HEK293T (cell line): ENCODE results near the gene SRI.

ENCODE experiments used
- CTCF ChIA-PET: fragments of 350-600 bp; formaldehyde crosslinking; extraction: SDS; loops from one replicate; lab custom pipeline; 2021; ENCODE audit warnings: antibody characterized with exemption, inconsistent platforms; lab: Yijun Ruan, JAX
- POLR2A ChIA-PET: fragments of 350-600 bp; formaldehyde crosslinking; extraction: SDS; loops from one replicate; lab custom pipeline; 2020; ENCODE audit warnings: antibody characterized with exemption, inconsistent platforms; lab: Yijun Ruan, JAX
- DNase-seq: peaks from one replicate; pipeline ENCODE4 v3.0.0; 2012; ENCODE audit warnings: mixed read lengths; ENCODE audit errors: extremely low spot score
- ARNT ChIP-seq: fragments of 450-650 bp; IDR thresholded peaks from 2 replicates; pipeline ENCODE4 v1.6.1; 2017; ENCODE audit warnings: mild to moderate bottlenecking
- BHLHE40 ChIP-seq: fragments of 450-650 bp; IDR thresholded peaks from 2 replicates; pipeline ENCODE4 v1.6.1; 2016; ENCODE audit warnings: mild to moderate bottlenecking, moderate library complexity, borderline replicate concordance
- CTBP1 ChIP-seq: fragments of 450-650 bp; IDR thresholded peaks from 2 replicates; pipeline ENCODE4 v1.6.1; 2016; ENCODE audit warnings: borderline replicate concordance
- ELF4 ChIP-seq: fragments of 450-650 bp; IDR thresholded peaks from 2 replicates; pipeline ENCODE4 v1.6.1; 2017; ENCODE audit warnings: antibody characterized with exemption
- FOXA1 ChIP-seq: fragments of 450-650 bp; IDR thresholded peaks from 2 replicates; pipeline ENCODE4 v1.6.1; 2016; ENCODE audit warnings: mild to moderate bottlenecking
- FOXK2 ChIP-seq: fragments of 450-650 bp; IDR thresholded peaks from 2 replicates; pipeline ENCODE4 v1.6.1; 2016; ENCODE audit warnings: mild to moderate bottlenecking
- FOXM1 ChIP-seq: fragments of 450-650 bp; IDR thresholded peaks from 2 replicates; pipeline ENCODE4 v1.6.1; 2017; ENCODE audit warnings: mild to moderate bottlenecking, borderline replicate concordance
- HDGF ChIP-seq: fragments of 450-650 bp; IDR thresholded peaks from 2 replicates; pipeline ENCODE4 v1.6.1; 2017; ENCODE audit warnings: antibody characterized with exemption, borderline replicate concordance
- L3MBTL2 ChIP-seq: fragments of 450-650 bp; conservative IDR thresholded peaks from 2 replicates; pipeline ENCODE4 v1.6.1; 2016; ENCODE audit warnings: mild to moderate bottlenecking
- LEF1 ChIP-seq: fragments of 450-650 bp; IDR thresholded peaks from 2 replicates; pipeline ENCODE4 v1.6.1; 2017; ENCODE audit warnings: mild to moderate bottlenecking, borderline replicate concordance
- NFRKB ChIP-seq: fragments of 450-650 bp; IDR thresholded peaks from 2 replicates; pipeline ENCODE4 v1.6.1; 2016; ENCODE audit warnings: mild to moderate bottlenecking, moderate library complexity
- PKNOX1 ChIP-seq: fragments of 450-650 bp; IDR thresholded peaks from 2 replicates; pipeline ENCODE4 v1.6.1; 2016
- SP1 ChIP-seq: fragments of 450-650 bp; IDR thresholded peaks from 2 replicates; pipeline ENCODE4 v1.6.1; 2017
- SUZ12 ChIP-seq: fragments of 450-650 bp; IDR thresholded peaks from 2 replicates; pipeline ENCODE4 v1.6.1; 2016; ENCODE audit warnings: mild to moderate bottlenecking
- TARDBP ChIP-seq: fragments of 450-650 bp; IDR thresholded peaks from 2 replicates; pipeline ENCODE4 v1.6.1; 2016
- ZNF384 ChIP-seq: fragments of 450-650 bp; IDR thresholded peaks from 2 replicates; pipeline ENCODE4 v1.6.1; 2016

SRI gene

DNA sequence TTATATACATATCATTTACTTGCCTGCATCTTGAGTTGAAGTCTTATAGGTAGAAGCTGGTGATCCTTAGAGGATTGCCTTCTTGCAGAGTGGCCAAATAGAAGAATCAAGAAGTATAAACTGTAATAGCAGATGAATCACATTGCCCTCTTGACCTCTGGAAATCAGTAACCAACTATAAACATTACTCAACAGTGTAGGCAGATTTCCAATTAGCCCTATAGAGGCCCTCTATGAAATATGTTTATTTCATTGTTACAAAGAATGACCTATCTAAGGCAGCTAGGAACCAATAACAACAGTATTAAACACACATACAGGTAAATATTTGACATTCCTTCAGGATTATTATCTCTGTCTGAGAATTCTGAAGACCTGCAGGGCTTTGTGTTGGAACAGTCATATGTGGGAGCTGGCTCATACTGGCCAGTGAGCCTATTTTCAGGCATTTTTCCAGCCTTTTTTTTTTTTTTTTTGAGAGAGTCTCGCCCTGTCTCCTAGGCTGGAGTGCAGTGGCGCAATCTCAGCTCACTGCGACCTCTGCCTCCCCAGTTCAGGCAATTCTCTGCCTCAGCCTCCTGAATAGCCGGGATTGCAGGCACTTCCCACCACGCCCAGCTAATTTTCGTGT lies 7.2 kb upstream of the SRI start:
- DNase-seq = no peak

DNA sequence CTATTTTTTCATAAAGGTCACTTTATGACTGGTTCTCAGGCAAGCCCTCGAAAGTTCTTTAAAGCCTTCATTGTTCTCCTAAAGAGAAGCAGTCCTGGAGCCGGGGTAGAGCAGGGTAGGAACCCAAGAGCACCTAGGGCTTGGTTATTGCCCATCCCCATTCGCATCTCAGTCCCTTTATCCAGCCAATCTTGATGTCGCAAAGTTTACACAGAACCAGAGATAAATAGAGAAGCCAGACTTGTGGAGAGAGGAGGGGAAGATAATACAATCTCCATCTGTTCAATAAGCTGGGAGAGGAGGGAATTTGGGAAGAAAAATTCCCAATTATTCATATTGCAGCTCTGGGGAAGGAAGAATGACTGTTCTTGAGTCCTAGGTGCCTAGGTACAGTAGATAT lies 6.4 kb upstream of the SRI start:
- ChIA-PET POLR2A (no interaction called here), CTCF (no interaction called here)
- DNase-seq = no peak
- TF ChIP-seq FOXK2 (no peak), CTBP1 (no peak), SP1 (no peak), FOXA1 (no peak), ELF4 (no peak), BHLHE40 (no peak), SUZ12 (no peak), L3MBTL2 (no peak), ARNT (no peak), FOXM1 (no peak), HDGF (no peak), LEF1 (no peak), ZNF384 (no peak), NFRKB (no peak), TARDBP (no peak), PKNOX1 (no peak)

More for the DNA sequence above, 7.2 kb upstream of the SRI start:
- TF ChIP-seq SUZ12 = no peak
- TF ChIP-seq TARDBP = no peak
- no peak for TF ChIP-seq LEF1
- no peak for TF ChIP-seq NFRKB
- ChIA-PET POLR2A (no interaction called here), CTCF (no interaction called here)

DNA sequence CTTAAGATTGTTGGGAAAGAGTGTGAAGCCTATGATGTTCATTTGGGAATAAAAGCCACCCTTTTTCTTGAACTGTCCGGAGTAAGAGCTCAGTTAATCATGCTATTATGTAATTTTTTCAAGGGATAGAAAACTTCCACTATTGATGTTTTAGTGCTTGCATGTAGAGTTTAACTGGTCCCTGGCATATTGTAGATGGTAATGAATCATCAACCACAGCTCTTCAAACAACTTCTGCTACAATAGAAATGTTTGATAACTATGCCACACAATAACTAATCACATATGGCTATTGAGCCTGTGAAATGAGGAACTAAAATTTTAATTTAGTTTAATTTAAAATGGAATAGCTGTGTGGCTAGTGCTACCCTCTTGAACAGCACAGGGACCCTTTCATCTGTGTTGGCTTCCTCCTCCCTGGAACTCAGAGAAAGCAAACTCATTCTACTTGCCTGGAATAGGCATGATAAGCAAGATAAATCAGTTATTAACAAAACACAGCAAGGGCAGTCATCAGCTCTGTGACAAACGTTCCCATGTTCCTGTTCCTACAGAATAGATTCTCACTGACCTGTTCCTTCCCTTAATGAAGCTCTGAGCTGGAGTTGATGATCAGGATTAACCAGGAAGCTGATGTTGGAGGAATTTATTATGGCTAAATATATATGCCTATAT lies 4.9 kb upstream of the SRI start:
- no peak for TF ChIP-seq LEF1
- TF ChIP-seq ZNF384 = no peak
- no peak for TF ChIP-seq ELF4
- TF ChIP-seq BHLHE40 = no peak
- TF ChIP-seq SUZ12 = no peak
- no peak for TF ChIP-seq PKNOX1
- no peak for TF ChIP-seq FOXM1
- no peak for TF ChIP-seq L3MBTL2
- no peak for DNase-seq
- ChIA-PET CTCF (interaction anchor here (0.7 kb wide), 1 partner anchor 111 kb away, joined by 3 read pairs; no protein-coding TSS in a partner anchor), POLR2A (no interaction called here)

- no peak for DNase-seq
- CTCF ChIA-PET = no interaction called here
- POLR2A ChIA-PET = no interaction called here
- TF ChIP-seq ZNF384 (no peak), FOXA1 (no peak), BHLHE40 (no peak), PKNOX1 (no peak), L3MBTL2 (no peak), LEF1 (no peak), FOXK2 (no peak), CTBP1 (no peak), SUZ12 (no peak), ARNT (no peak), TARDBP (no peak), SP1 (no peak), ELF4 (no peak), NFRKB (no peak), FOXM1 (no peak), HDGF (no peak)
Measured at GRCh38 chr7:88223265-88223664, 3.4 kb upstream of the SRI start.

DNA sequence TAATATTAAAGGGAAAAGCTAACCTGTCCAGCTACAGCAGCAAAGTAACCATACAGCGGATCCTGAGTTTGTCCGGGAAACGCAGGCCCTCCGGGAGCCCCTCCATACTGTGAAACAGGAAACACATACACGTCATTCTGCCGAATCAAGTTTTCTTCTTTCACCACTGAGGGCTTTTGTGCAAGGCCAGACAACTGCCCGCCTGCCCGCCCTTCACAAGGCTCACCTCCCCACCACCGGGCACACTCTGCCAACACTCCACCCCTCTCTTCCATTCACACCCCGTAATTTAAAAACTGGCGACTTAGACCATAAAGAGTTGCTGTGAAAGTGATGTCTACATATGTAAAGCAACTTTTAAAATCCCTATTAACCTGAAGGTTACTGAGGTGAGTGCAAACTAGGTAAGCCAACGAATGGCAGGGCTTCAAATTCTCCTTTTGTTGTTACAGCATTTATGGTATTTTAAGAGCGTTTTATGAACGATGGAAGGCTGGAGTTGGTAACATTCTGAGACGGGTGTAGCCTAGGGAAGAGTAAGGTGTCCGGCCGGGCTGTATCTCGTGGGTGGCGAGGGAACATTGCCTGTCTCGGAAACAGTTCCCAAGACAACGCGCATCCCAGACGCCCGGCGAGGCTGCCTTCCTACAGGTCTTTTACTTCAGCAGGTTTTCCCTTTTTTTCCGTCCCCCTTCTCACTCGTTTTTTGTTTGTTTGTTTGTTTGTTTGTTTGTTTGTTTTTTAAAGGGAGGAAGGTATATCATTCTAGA lies 817 bp downstream of the SRI start:
- ChIA-PET CTCF (no interaction called here), POLR2A (no interaction called here)
- DNase-seq = peak; percentile 54
- TF ChIP-seq CTBP1 (no peak), TARDBP (no peak), SP1 (no peak), LEF1 (no peak), FOXM1 (no peak), ELF4 (no peak)

- CTCF ChIA-PET = no interaction called here
- POLR2A ChIA-PET = no interaction called here
- no peak for DNase-seq
- no peak for TF ChIP-seq FOXM1
- TF ChIP-seq ELF4 = no peak
- TF ChIP-seq SP1 = no peak
Measured at GRCh38 chr7:88218429-88218745, 1.5 kb downstream of the SRI start.
